Measurements from ENCODE around the gene TRIM7.
"Not testable (repeated sequence)": the region's sequence is repeated elsewhere in the genome, so short reads cannot be mapped to it uniquely, and the experiment has no call there.

DNA sequence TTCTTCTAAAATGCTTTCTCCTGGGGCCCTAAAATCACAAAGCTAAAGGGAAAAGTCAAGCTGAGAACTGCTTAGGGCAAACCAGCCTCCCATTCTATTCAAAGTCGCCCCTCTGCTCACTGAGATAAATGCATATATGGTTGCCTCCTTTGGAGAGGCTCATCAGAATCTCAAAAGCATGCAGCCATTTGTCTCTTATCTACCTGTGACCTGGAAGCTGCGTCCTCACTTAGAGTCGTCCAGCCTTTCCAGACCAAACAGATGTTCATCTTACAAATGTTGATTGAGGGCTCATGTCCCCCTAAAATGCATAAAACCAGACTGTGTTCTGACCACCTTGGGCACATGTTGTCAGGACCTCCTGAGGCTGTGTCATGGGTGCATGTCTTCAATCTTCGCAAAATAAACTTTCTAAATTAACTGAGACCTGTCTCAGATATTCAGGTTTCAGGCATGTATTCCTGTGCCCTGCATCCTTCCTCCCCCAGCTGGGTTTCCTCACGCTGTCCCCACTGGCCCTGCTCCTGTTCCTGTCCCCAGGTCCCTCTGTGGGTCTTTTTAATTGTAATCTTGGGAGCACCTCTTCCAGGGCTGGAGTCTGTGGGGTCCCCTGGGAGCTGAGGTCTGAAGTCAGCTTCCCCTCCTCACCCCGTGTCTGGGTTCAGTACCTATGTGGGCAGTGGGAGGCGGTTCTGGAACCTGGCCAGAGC, 57.9 kb downstream of the TRIM7 start, which contains the start of gene OR2V2:
- TF ChIP-seq, protein P1, sequence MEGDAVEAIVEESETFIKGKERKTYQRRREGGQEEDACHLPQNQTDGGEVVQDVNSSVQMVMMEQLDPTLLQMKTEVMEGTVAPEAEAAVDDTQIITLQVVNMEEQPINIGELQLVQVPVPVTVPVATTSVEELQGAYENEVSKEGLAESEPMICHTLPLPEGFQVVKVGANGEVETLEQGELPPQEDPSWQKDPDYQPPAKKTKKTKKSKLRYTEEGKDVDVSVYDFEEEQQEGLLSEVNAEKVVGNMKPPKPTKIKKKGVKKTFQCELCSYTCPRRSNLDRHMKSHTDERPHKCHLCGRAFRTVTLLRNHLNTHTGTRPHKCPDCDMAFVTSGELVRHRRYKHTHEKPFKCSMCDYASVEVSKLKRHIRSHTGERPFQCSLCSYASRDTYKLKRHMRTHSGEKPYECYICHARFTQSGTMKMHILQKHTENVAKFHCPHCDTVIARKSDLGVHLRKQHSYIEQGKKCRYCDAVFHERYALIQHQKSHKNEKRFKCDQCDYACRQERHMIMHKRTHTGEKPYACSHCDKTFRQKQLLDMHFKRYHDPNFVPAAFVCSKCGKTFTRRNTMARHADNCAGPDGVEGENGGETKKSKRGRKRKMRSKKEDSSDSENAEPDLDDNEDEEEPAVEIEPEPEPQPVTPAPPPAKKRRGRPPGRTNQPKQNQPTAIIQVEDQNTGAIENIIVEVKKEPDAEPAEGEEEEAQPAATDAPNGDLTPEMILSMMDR (IDR thresholded peaks at IDR 0.05), result not testable (repeated sequence)
- not testable (repeated sequence) for TF ChIP-seq POLR2A, EP300 (IDR thresholded peaks at IDR 0.05)
